Thoracic aorta (tissue), 2 donors: ENCODE results near the gene IGFBP6. TPM values are rescaled to one million over a fixed set of nuclear protein-coding genes. Genes with fewer than 3 reads are reported as not detected.
A peak's percentile ranks its signal among the peaks of the same experiment; 100 is the strongest.

ENCODE experiments used
- ATAC-seq: fragments of 150-250 bp; one replicate; pipeline ENCODE4 v1.8.0; 2017; ENCODE audit warnings: low read depth; ENCODE audit not compliant: insufficient number of reproducible peaks, low FRiP score
- DNase-seq: peaks from one replicate; pipeline ENCODE4 v3.0.0-alpha.2; 2020; ENCODE audit warnings: low spot score
- H3K27ac ChIP-seq, 2 donors: fragments of 200-600 bp; sonication (generic); 1 replicate in 1 of 2; 2 replicates in 1 of 2; pipeline ENCODE4 v1.5.1; 2016; ENCODE audit warnings: mild to moderate bottlenecking in 2 of 2, moderate library complexity in 2 of 2
- H3K27me3 ChIP-seq: fragments of 200-600 bp; sonication (generic); replicated peaks from 2 replicates; pipeline ENCODE4 v1.6.0; 2016; ENCODE audit warnings: mild to moderate bottlenecking; ENCODE audit not compliant: insufficient read depth
- H3K36me3 ChIP-seq: fragments of 200-600 bp; sonication (generic); one replicate; pipeline ENCODE4 v1.5.1; 2016
- H3K4me1 ChIP-seq, 2 donors: fragments of 200-600 bp; sonication (generic); 1 replicate in 1 of 2; 2 replicates in 1 of 2; pipeline versions ENCODE4 v1.5.1 to v1.6.0; 2016; ENCODE audit warnings: low read depth in 2 of 2, mild to moderate bottlenecking in 1 of 2; ENCODE audit not compliant: control insufficient read depth in 1 of 2
- H3K4me3 ChIP-seq: fragments of 200-600 bp; sonication (generic); 2 replicates; pipeline ENCODE4 v1.5.1; 2016; ENCODE audit warnings: mild to moderate bottlenecking
- H3K9me3 ChIP-seq: fragments of 200-600 bp; sonication (generic); 2 replicates; pipeline ENCODE4 v1.5.1; 2016
- CTCF ChIP-seq: fragments of 200-600 bp; sonication (generic); IDR thresholded peaks from one replicate; pipeline ENCODE4 v1.5.1; 2019; ENCODE audit warnings: antibody characterized with exemption
- total RNA-seq, 2 donors: library from RNA; depleted of rRNA; stranded (reverse); fragments of >200 nt; gene quantifications; one replicate each; pipeline versions ENCODE4 v1.1.0 to v1.2.3, GENCODE V29; 2016

The IGFBP6 gene
- total RNA-seq, 2 donors from 2014 or later, result 1,999 to 2,150 TPM

GRCh38 chr12:53115112-53115890 lies 17.8 kb downstream of the IGFBP6 start:
- Histone ChIP-seq H3K4me1 (peaks cover 20 to 28% of the 10 kb centered on the region in 2 donors), H3K4me3 (no peak overlapping the region), H3K27ac (peak overlapping the region; percentile 89 to 92), H3K9me3 (no peaks in the 10 kb centered on the region), H3K36me3 (no peaks in the 10 kb centered on the region), H3K27me3 (no peaks in the 10 kb centered on the region)
- no peak for TF ChIP-seq CTCF
- ATAC-seq (no peak), DNase-seq (no peak)

- H3K4me1 ChIP-seq, result peaks cover 20 to 28% of the 10 kb centered on the region in 2 donors
- peak; percentile 73 for ATAC-seq
- H3K36me3 ChIP-seq, result no peaks in the 10 kb centered on the region
- DNase-seq, result no peak
- H3K4me3 ChIP-seq, result no peak overlapping the region
- no peaks in the 10 kb centered on the region for H3K9me3 ChIP-seq
- peak overlapping the region; percentile 89 to 92 for H3K27ac ChIP-seq
- no peak for TF ChIP-seq CTCF
- no peaks in the 10 kb centered on the region for H3K27me3 ChIP-seq
Observed at GRCh38 chr12:53115891-53116648, 18.6 kb downstream of the IGFBP6 start.

GRCh38 chr12:53118751-53119300 lies 21.4 kb downstream of the IGFBP6 start:
- no peaks in the 10 kb centered on the region for H3K27me3 ChIP-seq
- H3K36me3 ChIP-seq, result no peaks in the 10 kb centered on the region
- ATAC-seq (no peak), DNase-seq (no peak)
- no peaks in the 10 kb centered on the region for H3K9me3 ChIP-seq
- no peak overlapping the region for H3K27ac ChIP-seq
- no peak for TF ChIP-seq CTCF
- H3K4me3 ChIP-seq, result no peak overlapping the region
- H3K4me1 ChIP-seq, result peaks cover 20 to 28% of the 10 kb centered on the region in 2 donors

GRCh38 chr12:53120685-53121525 lies 23.4 kb downstream of the IGFBP6 start:
- no peak for TF ChIP-seq CTCF
- Histone ChIP-seq H3K36me3 (no peaks in the 10 kb centered on the region), H3K27me3 (no peaks in the 10 kb centered on the region), H3K9me3 (no peaks in the 10 kb centered on the region), H3K4me3 (no peak overlapping the region), H3K27ac (no peak overlapping the region), H3K4me1 (peaks cover 13 to 19% of the 10 kb centered on the region in 2 donors)
- DNase-seq, result no peak
- ATAC-seq, result no peak
